Gastroesophageal sphincter (tissue), 2 donors: Measurements from ENCODE around the gene CRHR2.

Experiments used
- EP300 ChIP-seq: sonication (generic); formaldehyde crosslinking; IDR thresholded peaks from one replicate; pipeline ENCODE4 v1.6.1; 2017; ENCODE audit warnings: antibody characterized with exemption, mild to moderate bottlenecking
- POLR2A ChIP-seq, 2 donors: fragments of 450-650 bp; IDR thresholded peaks; one replicate each; pipeline ENCODE4 v1.6.1; 2017; ENCODE audit warnings: antibody characterized with exemption in 2 of 2, mild to moderate bottlenecking in 2 of 2, moderate library complexity in 1 of 2

DNA sequence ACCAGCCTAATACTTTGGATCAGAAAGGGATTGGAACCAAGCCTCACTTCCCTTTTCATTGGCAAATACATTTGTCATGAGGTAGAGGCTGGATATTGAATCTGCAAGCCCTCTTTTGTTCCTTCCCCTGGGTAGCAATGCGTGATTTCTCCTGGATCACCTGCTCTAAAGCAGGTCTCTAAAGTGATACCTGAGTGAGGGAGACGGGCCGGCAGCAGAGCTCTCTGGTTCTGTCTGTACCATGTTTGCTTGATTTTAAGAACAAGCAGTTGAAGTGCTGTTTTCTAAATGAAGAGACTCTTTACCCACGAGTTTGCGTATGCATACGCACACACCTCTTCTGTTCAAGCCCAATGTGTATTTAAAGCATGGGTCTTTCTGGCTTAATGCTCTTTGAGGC, 46.5 kb downstream of the CRHR2 start:
- TF ChIP-seq EP300 = no peak
- no peak for TF ChIP-seq POLR2A (IDR thresholded peaks at IDR 0.05)
